ENCODE measurements around the gene SARNP.

The SARNP gene

DNA sequence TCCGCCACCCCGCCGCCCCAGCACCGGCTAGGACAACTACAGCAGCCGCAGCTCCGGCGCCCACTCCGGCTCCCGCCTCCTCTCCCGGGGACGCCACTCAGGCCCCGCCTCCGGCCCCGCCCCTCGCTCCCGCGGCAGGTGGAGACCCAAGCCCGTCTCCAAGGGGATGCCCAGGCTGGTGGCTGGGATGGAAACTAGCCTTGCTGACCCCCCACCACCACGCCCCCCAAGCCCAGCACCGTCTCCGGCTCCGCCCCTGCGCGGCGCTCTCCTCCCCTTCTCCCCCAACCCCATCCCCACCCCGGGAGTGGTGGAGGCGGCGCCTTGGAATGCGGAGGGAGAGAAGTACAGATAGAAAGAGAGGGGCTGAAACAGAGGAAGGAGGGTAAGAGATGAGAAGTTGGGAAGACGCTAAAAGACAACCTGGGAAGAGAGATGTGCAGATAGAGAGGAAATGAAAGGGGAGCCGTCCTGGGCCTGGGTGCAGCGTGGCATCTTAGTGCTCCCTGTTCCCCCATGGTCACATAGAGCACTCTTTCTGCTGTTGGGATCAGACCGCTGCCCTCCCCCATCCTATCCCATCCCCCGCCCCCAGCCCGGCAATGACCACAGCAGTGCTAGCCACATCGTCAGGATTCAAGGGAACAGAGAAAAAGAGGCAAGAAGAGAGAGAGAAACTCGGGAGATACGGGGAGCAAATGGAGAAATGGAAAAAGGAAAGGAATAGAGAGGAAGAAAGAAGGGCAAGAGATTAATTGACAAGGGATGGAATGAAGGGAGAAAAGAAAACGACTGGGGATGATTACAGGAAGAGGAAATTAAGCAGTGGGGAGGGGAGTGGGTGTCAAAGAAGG lies 109.5 kb downstream of the SARNP start, which contains the start of gene ITGA7:
ITGA7 (minus strand) TSS at position 64 of the 854 bp plus-strand sequence. CDS start 222 bp downstream, outside the sequence.
- peak; percentile 57 for DNase-seq (ENCODE audit: low spot score)

Measured in LoVo (cell line).